Upper lobe of left lung (tissue), 4 donors: Measurements from ENCODE around the gene SORBS2.

Experiments used
- EP300 ChIP-seq, 4 donors: sonication (generic); formaldehyde crosslinking; IDR thresholded peaks; one replicate each; pipeline ENCODE4 v1.5.1; 2017; ENCODE audit warnings: antibody characterized with exemption in 4 of 4, control low read depth in 2 of 4
- POLR2A ChIP-seq, 4 donors: fragments of 450-650 bp; IDR thresholded peaks; one replicate each; pipeline ENCODE4 v1.5.1; 2016 to 2017; ENCODE audit warnings: antibody characterized with exemption in 4 of 4, mild to moderate bottlenecking in 2 of 4
- POLR2AphosphoS5 ChIP-seq, 2 donors: sonication (generic); formaldehyde crosslinking; IDR thresholded peaks; one replicate each; pipeline ENCODE4 v1.5.1; 2017; ENCODE audit warnings: antibody characterized with exemption in 2 of 2
- TF ChIP-seq, protein P1 (sequence below), 6 experiments: fragments of 450-650 bp in 4 of 6; fragments of 200-600 bp in 2 of 6; sonication (generic) in 2 of 6; IDR thresholded peaks; one replicate each; pipeline ENCODE4 v1.5.1; 2016 to 2019; ENCODE audit warnings: antibody characterized with exemption in 6 of 6

DNA sequence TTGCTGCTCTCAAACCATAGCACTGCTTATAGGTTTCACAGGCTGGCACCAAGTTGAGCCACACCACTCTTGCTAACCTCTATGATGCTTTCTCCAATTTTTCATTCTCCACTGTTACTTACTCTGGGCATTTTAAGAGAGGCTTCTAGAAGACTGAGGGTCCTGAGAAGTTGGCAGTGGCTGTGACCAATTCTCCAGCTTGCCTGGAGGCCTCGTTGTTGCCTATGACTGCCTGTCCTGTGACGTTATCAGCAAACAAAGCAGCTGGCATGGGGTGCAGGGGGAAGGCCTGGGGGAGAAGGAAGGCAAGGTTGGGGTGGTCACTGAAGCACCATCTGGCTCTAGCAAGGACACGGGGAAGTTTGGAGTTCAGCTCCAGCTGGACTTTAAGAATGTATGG lies 246.3 kb downstream of the SORBS2 start:
- TF ChIP-seq, protein P1, sequence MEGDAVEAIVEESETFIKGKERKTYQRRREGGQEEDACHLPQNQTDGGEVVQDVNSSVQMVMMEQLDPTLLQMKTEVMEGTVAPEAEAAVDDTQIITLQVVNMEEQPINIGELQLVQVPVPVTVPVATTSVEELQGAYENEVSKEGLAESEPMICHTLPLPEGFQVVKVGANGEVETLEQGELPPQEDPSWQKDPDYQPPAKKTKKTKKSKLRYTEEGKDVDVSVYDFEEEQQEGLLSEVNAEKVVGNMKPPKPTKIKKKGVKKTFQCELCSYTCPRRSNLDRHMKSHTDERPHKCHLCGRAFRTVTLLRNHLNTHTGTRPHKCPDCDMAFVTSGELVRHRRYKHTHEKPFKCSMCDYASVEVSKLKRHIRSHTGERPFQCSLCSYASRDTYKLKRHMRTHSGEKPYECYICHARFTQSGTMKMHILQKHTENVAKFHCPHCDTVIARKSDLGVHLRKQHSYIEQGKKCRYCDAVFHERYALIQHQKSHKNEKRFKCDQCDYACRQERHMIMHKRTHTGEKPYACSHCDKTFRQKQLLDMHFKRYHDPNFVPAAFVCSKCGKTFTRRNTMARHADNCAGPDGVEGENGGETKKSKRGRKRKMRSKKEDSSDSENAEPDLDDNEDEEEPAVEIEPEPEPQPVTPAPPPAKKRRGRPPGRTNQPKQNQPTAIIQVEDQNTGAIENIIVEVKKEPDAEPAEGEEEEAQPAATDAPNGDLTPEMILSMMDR (IDR thresholded peaks at IDR 0.05): no peak
- TF ChIP-seq EP300 (IDR thresholded peaks at IDR 0.05) (no peak), POLR2A (IDR thresholded peaks at IDR 0.05) (no peak), POLR2AphosphoS5 (IDR thresholded peaks at IDR 0.05) (no peak)
